ENCODE results near the gene COL23A1. TPM values are rescaled to one million over a fixed set of nuclear protein-coding genes. Genes with fewer than 3 reads are reported as not detected.

Gene COL23A1
- polyA plus RNA-seq, 2 of the 4 experiments (the other 2 are of a cell fraction): not detected

- H3K4me3 ChIP-seq: no peak overlapping the region
- no peak overlapping the region for H3K4me2 ChIP-seq
- H3K4me1 ChIP-seq: no peaks in the 10 kb centered on the region
- CTCF ChIA-PET: interaction anchor here (0.9 kb wide), 1 partner anchor 51 kb away, joined by 3 read pairs; no protein-coding TSS in a partner anchor
- no peak for TF ChIP-seq EHF (CRISPR knock-in tag; IDR thresholded peaks at IDR 0.05)
- no peak for TF ChIP-seq CHD2 (IDR thresholded peaks at IDR 0.05; ENCODE audit: low read length, partially characterized antibody)
- POLR2A ChIA-PET: no interaction called here
- FAIRE-seq (no peak), DNase-seq (ENCODE audit: low read depth in 1 of 2, low spot score in 1 of 2) (no peak), ATAC-seq (no peak)
- no peak overlapping the region for H3K27ac ChIP-seq
- 22% methylated on average over 17 of the region's 17 CpGs for WGBS (ENCODE audit: missing lambda C conversion rate)
- H3K9me3 ChIP-seq: peaks cover 2% of the 10 kb centered on the region; the same call in 1 of the 3 replicates
Observed at GRCh38 chr5:178372142-178372571, 218.0 kb downstream of the COL23A1 start.

- ChIA-PET POLR2A (no interaction called here), CTCF (interaction anchor here (0.9 kb wide), 1 partner anchor 51 kb away, joined by 3 read pairs; no protein-coding TSS in a partner anchor)
- ATAC-seq: no peak
- WGBS (ENCODE audit: missing lambda C conversion rate): 23% methylated on average over 19 of the region's 24 CpGs
- peaks cover 2% of the 10 kb centered on the region; the same call in 1 of the 3 replicates for H3K9me3 ChIP-seq
- H3K4me1 ChIP-seq: no peaks in the 10 kb centered on the region
- TF ChIP-seq HOXB13 (CRISPR knock-in tag; IDR thresholded peaks at IDR 0.05; ENCODE audit: low read depth) (no peak), FOSB (CRISPR knock-in tag; IDR thresholded peaks at IDR 0.05) (no peak), BHLHE40 (IDR thresholded peaks at IDR 0.05; ENCODE audit: low read depth, low read length) (no peak), REST (IDR thresholded peaks at IDR 0.05) (no peak), MAFK (IDR thresholded peaks at IDR 0.05; ENCODE audit: partially characterized antibody) (no peak), HES2 (IDR thresholded peaks at IDR 0.05) (no peak), GATA3 (IDR thresholded peaks at IDR 0.05; ENCODE audit: borderline replicate concordance) (no peak), TFCP2L1 (CRISPR knock-in tag; IDR thresholded peaks at IDR 0.05) (no peak), ELK1 (IDR thresholded peaks at IDR 0.05; ENCODE audit: low read depth, low read length) (no peak)
- no peak overlapping the region for H3K27ac ChIP-seq
- no peak overlapping the region for H3K4me2 ChIP-seq
- FAIRE-seq: no peak
- no peak overlapping the region for H3K4me3 ChIP-seq
- no peak for DNase-seq (ENCODE audit: low read depth in 1 of 2, low spot score in 1 of 2)
Observed at GRCh38 chr5:178371362-178372111, 218.7 kb downstream of the COL23A1 start.

- CTCF ChIA-PET: no interaction called here
- POLR2A ChIA-PET: no interaction called here
- no peak overlapping the region for H3K4me2 ChIP-seq
- FAIRE-seq (no peak), DNase-seq (ENCODE audit: low read depth in 1 of 2, low spot score in 1 of 2) (no peak), ATAC-seq (no peak)
- WGBS (ENCODE audit: missing lambda C conversion rate): 23% methylated on average over 4 of the region's 4 CpGs
- no peak overlapping the region for H3K4me3 ChIP-seq
- no peak overlapping the region for H3K27ac ChIP-seq
- H3K9me3 ChIP-seq: peaks cover 2% of the 10 kb centered on the region; the same call in 2 of the 3 replicates
- H3K4me1 ChIP-seq: no peaks in the 10 kb centered on the region
- no peak for TF ChIP-seq ESRRA (IDR thresholded peaks at IDR 0.05; ENCODE audit: borderline replicate concordance, low read length)
- no peak for TF ChIP-seq JUN (IDR thresholded peaks at IDR 0.05)
- TF ChIP-seq HMGXB4 (CRISPR knock-in tag; IDR thresholded peaks at IDR 0.05; ENCODE audit: borderline replicate concordance): no peak
- no peak for TF ChIP-seq ATOH8 (CRISPR knock-in tag; IDR thresholded peaks at IDR 0.05; ENCODE audit: low read depth)
- no peak for TF ChIP-seq RFX5 (IDR thresholded peaks at IDR 0.05)
- no peak for TF ChIP-seq FOXS1 (CRISPR knock-in tag; IDR thresholded peaks at IDR 0.05)
- no peak for TF ChIP-seq HES2 (IDR thresholded peaks at IDR 0.05)
- no peak for TF ChIP-seq POLR2A (IDR thresholded peaks at IDR 0.05; ENCODE audit: low read length)
- no peak for TF ChIP-seq E2F6 (IDR thresholded peaks at IDR 0.05; ENCODE audit: borderline replicate concordance, low read depth)
- no peak for TF ChIP-seq SMC3 (IDR thresholded peaks at IDR 0.05)
- no peak for TF ChIP-seq NR3C1 (IDR thresholded peaks at IDR 0.05)
- no peak for TF ChIP-seq BCL3 (IDR thresholded peaks at IDR 0.05)
- TF ChIP-seq TP53 (CRISPR knock-in tag; IDR thresholded peaks at IDR 0.05): no peak
Observed at GRCh38 chr5:178370102-178370501, 220.1 kb downstream of the COL23A1 start.

Data from A549 (cell line).